Common myeloid progenitor, CD34-positive (primary cell): ENCODE measurements around the gene STARD13.

ENCODE experiments used
- CTCF ChIA-PET: fragments of 350-600 bp; sonication (Branson Sonifier 250); formaldehyde crosslinking; loops from one replicate; lab custom pipeline; 2021; ENCODE audit warnings: antibody characterized with exemption; lab: Charles Lee
- POLR2A ChIA-PET: fragments of 350-600 bp; sonication (Branson Sonifier 250); formaldehyde crosslinking; loops from one replicate; lab custom pipeline; 2021; ENCODE audit warnings: antibody characterized with exemption; lab: Charles Lee
- DNase-seq, 3 donors: peaks; one replicate each; pipeline versions ENCODE4 v3.0.0 to v3.0.0-alpha.2; 2013
- H3K27ac ChIP-seq, 2 experiments: 1 replicate in 1 of 2; 2 replicates in 1 of 2; pipeline ENCODE4 v1.7.0; 2013; ENCODE audit warnings: inconsistent platforms in 2 of 2, low read length in 2 of 2, mild to moderate bottlenecking in 2 of 2, low read depth in 1 of 2, moderate library complexity in 1 of 2; ENCODE audit not compliant: severe bottlenecking in 2 of 2, insufficient read depth in 1 of 2, poor library complexity in 1 of 2
- H3K27me3 ChIP-seq, 5 experiments: replicated peaks in 2 of 5; 1 replicate in 3 of 5; 2 replicates in 2 of 5; pipeline versions ENCODE4 v1.6.1 to v1.7.0; 2013; ENCODE audit warnings: low read length in 4 of 5, mild to moderate bottlenecking in 2 of 5, moderate library complexity in 2 of 5, inconsistent platforms in 1 of 5; ENCODE audit not compliant: insufficient read depth in 5 of 5, control insufficient read depth in 4 of 5
- H3K36me3 ChIP-seq, 4 experiments: 1 replicate in 2 of 4; 2 replicates in 2 of 4; pipeline versions ENCODE4 v1.6.1 to v1.7.0; 2013; ENCODE audit warnings: low read length in 3 of 4, control low read depth in 1 of 4, mild to moderate bottlenecking in 1 of 4; ENCODE audit not compliant: control insufficient read depth in 4 of 4, insufficient read depth in 4 of 4
- H3K4me1 ChIP-seq, 4 experiments: 1 replicate in 3 of 4; 2 replicates in 1 of 4; pipeline versions ENCODE4 v1.6.1 to v1.7.1; 2013; ENCODE audit warnings: low read length in 3 of 4, mild to moderate bottlenecking in 3 of 4, control low read depth in 1 of 4, inconsistent platforms in 1 of 4, moderate library complexity in 1 of 4; ENCODE audit not compliant: control insufficient read depth in 4 of 4, insufficient read depth in 4 of 4; ENCODE audit errors: control extremely low read depth in 1 of 4
- H3K4me3 ChIP-seq, 7 experiments: 1 replicate in 4 of 7; 2 replicates in 3 of 7; pipeline versions ENCODE4 v1.5.1 to v1.7.0; 2013; ENCODE audit warnings: mild to moderate bottlenecking in 7 of 7, low read length in 6 of 7, moderate library complexity in 6 of 7, inconsistent platforms in 2 of 7, low read depth in 2 of 7, control low read depth in 1 of 7; ENCODE audit not compliant: insufficient read depth in 4 of 7, control insufficient read depth in 1 of 7; ENCODE audit errors: extremely low read depth in 1 of 7
- H3K9me3 ChIP-seq, 5 experiments: 1 replicate in 4 of 5; 2 replicates in 1 of 5; pipeline versions ENCODE4 v1.6.1 to v1.7.1; 2013; ENCODE audit warnings: low read length in 4 of 5, mild to moderate bottlenecking in 2 of 5, inconsistent platforms in 1 of 5, low read depth in 1 of 5, moderate library complexity in 1 of 5; ENCODE audit not compliant: control insufficient read depth in 4 of 5, insufficient read depth in 2 of 5; ENCODE audit errors: control extremely low read depth in 1 of 5
- WGBS: methylation state at CpG from one replicate; pipeline ENCODE4 v1.1.5; 2013; ENCODE audit not compliant: insufficient coverage; 5-methylcytosine and 5-hydroxymethylcytosine counted together

Gene STARD13

DNA sequence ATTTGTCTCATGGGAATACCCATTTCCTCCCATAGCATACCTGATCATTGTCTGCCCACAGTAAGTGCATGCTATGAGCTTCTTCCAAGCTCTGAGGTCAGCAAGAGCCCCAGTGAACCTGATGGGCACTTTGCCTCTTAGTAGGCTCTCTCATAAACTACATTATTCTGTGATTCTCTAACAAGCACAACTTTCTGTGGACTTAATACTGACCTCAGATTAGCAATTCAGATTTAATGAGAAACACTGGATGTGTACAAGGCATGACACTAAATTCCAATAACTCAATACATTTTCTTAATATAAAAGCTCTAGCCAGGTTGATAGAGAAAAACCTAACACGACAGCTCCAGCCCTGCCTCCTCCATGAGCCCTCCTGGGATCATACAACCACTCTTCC, 23.3 kb upstream of the STARD13 start:
- CTCF ChIA-PET, result no interaction called here
- H3K9me3 ChIP-seq, result peaks cover 0 to 4% (median 0%) of the 10 kb centered on the region in 5 experiments
- DNase-seq, result no peak
- H3K36me3 ChIP-seq, result no peaks in the 10 kb centered on the region
- H3K4me3 ChIP-seq, result no peak overlapping the region
- POLR2A ChIA-PET, result no interaction called here
- H3K27me3 ChIP-seq, result no peaks in the 10 kb centered on the region
- H3K4me1 ChIP-seq, result no peaks in the 10 kb centered on the region
- no peak overlapping the region for H3K27ac ChIP-seq
- WGBS, result 88% methylated on average over 1 of the region's 1 CpG

DNA sequence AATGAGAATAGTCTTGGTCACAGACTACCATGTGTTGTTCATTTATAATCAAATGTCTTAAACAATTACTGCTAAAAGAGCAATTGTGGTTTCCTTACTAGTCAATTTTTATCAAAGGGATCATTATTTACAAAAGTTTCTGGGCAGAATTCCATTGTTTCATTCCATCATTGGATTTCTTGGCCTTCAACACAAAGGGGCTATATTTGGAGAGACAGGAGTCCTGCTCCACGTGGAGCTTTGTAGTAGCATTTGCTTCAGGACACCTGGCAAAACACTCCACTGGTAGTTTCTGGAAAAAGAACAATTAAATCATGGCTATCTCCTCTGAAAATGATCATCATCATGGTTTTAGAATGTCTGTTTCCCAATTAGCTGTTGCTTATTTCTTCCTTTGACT, 22.3 kb upstream of the STARD13 start:
- Histone ChIP-seq H3K4me1 (no peaks in the 10 kb centered on the region), H3K9me3 (peaks cover 0 to 4% (median 0%) of the 10 kb centered on the region in 5 experiments), H3K27me3 (no peaks in the 10 kb centered on the region), H3K27ac (no peak overlapping the region), H3K4me3 (no peak overlapping the region), H3K36me3 (no peaks in the 10 kb centered on the region)
- ChIA-PET CTCF (interaction anchor here (1.0 kb wide), 1 partner anchor 235 kb away, joined by 3 read pairs; no protein-coding TSS in a partner anchor), POLR2A (no interaction called here)
- DNase-seq, result no peak
- 88% methylated on average over 1 of the region's 1 CpG for WGBS

GRCh38 chr13:33303855-33304597, 18.5 kb upstream of the STARD13 start:
- CTCF ChIA-PET, result no interaction called here
- Histone ChIP-seq H3K4me1 (no peaks in the 10 kb centered on the region), H3K27me3 (no peaks in the 10 kb centered on the region), H3K27ac (no peak overlapping the region), H3K9me3 (peaks cover 0 to 4% (median 0%) of the 10 kb centered on the region in 5 experiments), H3K36me3 (no peaks in the 10 kb centered on the region), H3K4me3 (no peak overlapping the region)
- POLR2A ChIA-PET, result no interaction called here
- WGBS, result no CpG with 5 or more reads among the region's 3 CpGs
- no peak for DNase-seq

DNA sequence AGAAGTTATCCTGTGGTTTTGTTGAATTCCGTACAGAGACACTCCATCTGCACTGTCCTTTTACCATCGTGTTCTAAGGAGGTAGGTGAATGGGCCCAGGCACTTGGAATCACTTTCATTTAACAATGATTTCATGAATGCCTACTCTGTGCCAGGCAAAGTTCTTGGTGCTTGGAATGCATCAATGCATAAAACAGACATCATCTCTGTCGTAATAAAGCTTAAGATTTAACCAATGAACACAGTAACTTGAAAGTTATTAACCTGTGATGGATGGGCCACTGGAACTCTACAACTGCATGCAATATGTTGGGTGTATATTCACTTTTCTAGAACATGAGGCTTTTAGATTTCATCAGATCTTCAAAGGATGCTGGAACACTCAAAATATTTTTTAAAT, 14.1 kb upstream of the STARD13 start:
- Histone ChIP-seq H3K4me1 (no peaks in the 10 kb centered on the region), H3K27me3 (no peaks in the 10 kb centered on the region), H3K4me3 (no peak overlapping the region), H3K36me3 (no peaks in the 10 kb centered on the region), H3K27ac (no peak overlapping the region), H3K9me3 (no peaks in the 10 kb centered on the region)
- WGBS, result 100% methylated on average over 1 of the region's 3 CpGs
- POLR2A ChIA-PET, result no interaction called here
- DNase-seq, result no peak
- CTCF ChIA-PET, result no interaction called here

- no peaks in the 10 kb centered on the region for H3K9me3 ChIP-seq
- H3K36me3 ChIP-seq, result no peaks in the 10 kb centered on the region
- ChIA-PET POLR2A (no interaction called here), CTCF (no interaction called here)
- no peak overlapping the region for H3K4me3 ChIP-seq
- WGBS, result 91% methylated on average over 4 of the region's 7 CpGs
- peak in 1 of 3 donors; percentile 6 for DNase-seq
- no peak overlapping the region for H3K27ac ChIP-seq
- H3K27me3 ChIP-seq, result no peaks in the 10 kb centered on the region
- no peaks in the 10 kb centered on the region for H3K4me1 ChIP-seq
These were observed 11.4 kb upstream of the STARD13 start for GRCh38 chr13:33296793-33297425.

DNA sequence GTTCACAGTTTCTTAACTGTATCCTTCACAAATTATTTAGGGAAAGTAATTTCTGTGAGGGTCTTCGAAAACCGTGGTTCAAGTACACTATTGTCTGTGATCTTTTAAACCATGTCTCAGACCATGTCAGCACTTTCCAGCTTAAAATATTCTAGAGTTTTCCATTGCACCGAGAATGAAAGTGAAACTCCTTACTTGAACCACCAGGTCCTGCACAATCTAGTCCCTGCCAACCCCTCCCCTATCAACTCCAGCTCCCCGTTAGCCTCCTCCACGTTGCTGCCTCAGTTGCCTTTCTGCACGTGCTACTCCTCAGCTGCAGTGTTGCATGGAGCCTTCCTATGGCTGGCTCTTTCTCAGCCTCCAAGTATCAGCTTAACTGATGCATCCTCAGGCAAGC, 7.2 kb upstream of the STARD13 start:
- no peak overlapping the region for H3K4me3 ChIP-seq
- 96% methylated on average over 6 of the region's 6 CpGs for WGBS

GRCh38 chr13:33290421-33290965, 4.9 kb upstream of the STARD13 start:
- Histone ChIP-seq H3K9me3 (no peaks in the 10 kb centered on the region), H3K4me3 (no peak overlapping the region), H3K36me3 (no peaks in the 10 kb centered on the region), H3K27me3 (no peaks in the 10 kb centered on the region), H3K27ac (no peak overlapping the region), H3K4me1 (peaks cover 6 to 10% (median 8%) of the 10 kb centered on the region in 4 experiments)
- whole genome bisulfite sequencing, result 100% methylated on average over 2 of the region's 3 CpGs
- POLR2A ChIA-PET, result no interaction called here
- CTCF ChIA-PET, result interaction anchor here (0.5 kb wide), 1 partner anchor 273 kb away, joined by 3 read pairs; no protein-coding TSS in a partner anchor
- no peak for DNase-seq

More for the DNA sequence above, 7.2 kb upstream of the STARD13 start:
- CTCF ChIA-PET, result no interaction called here
- Histone ChIP-seq H3K9me3 (no peaks in the 10 kb centered on the region), H3K36me3 (no peaks in the 10 kb centered on the region), H3K4me1 (no peaks in the 10 kb centered on the region), H3K27me3 (no peaks in the 10 kb centered on the region), H3K27ac (no peak overlapping the region)
- peak in 1 of 3 donors; percentile 12 for DNase-seq
- POLR2A ChIA-PET, result no interaction called here
